Measurements from ENCODE around the gene COL5A1. TPM values are rescaled to one million over a fixed set of nuclear protein-coding genes. Genes with fewer than 3 reads are reported as not detected.
A peak's percentile ranks its signal among the peaks of the same experiment; 100 is the strongest.

COL5A1 gene
- total RNA-seq, 1 donor from 2014 or later, result 1,552 TPM

DNA sequence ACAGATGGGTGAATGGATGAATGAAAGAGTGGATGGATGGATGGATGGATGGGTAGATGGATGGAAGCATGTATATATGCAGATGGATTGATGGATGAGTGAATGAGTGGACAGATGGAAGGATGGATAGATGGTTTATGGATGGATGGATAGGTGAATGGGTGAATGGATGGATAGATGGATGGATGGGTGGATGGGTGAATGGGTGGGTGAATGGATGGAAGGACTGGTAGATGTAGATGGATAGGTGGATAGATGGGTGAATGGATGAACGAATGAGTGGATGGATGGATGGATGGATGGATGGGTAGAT is 85.1 kb downstream of the COL5A1 start:
- Mint-ChIP-seq H3K4me3 (ENCODE audit: unreplicated experiment) (no peak overlapping the region), H3K27me3 (ENCODE audit: unreplicated experiment) (no peaks in the 10 kb centered on the region), H3K27ac (ENCODE audit: unreplicated experiment) (no peak overlapping the region), H3K9me3 (ENCODE audit: unreplicated experiment) (no peaks in the 10 kb centered on the region), H3K4me1 (ENCODE audit: unreplicated experiment) (peaks cover 19% of the 10 kb centered on the region), H3K36me3 (ENCODE audit: unreplicated experiment) (peaks cover 32% of the 10 kb centered on the region)
- TF ChIP-seq, protein P1, sequence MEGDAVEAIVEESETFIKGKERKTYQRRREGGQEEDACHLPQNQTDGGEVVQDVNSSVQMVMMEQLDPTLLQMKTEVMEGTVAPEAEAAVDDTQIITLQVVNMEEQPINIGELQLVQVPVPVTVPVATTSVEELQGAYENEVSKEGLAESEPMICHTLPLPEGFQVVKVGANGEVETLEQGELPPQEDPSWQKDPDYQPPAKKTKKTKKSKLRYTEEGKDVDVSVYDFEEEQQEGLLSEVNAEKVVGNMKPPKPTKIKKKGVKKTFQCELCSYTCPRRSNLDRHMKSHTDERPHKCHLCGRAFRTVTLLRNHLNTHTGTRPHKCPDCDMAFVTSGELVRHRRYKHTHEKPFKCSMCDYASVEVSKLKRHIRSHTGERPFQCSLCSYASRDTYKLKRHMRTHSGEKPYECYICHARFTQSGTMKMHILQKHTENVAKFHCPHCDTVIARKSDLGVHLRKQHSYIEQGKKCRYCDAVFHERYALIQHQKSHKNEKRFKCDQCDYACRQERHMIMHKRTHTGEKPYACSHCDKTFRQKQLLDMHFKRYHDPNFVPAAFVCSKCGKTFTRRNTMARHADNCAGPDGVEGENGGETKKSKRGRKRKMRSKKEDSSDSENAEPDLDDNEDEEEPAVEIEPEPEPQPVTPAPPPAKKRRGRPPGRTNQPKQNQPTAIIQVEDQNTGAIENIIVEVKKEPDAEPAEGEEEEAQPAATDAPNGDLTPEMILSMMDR (IDR thresholded peaks at IDR 0.05), result no peak
- DNase-seq (ENCODE audit: extremely low spot score, unreplicated experiment), result no peak

- Mint-ChIP-seq H3K4me1 (ENCODE audit: unreplicated experiment) (peaks cover 16% of the 10 kb centered on the region), H3K27ac (ENCODE audit: unreplicated experiment) (peak overlapping the region; percentile 52), H3K27me3 (ENCODE audit: unreplicated experiment) (no peaks in the 10 kb centered on the region)
Measured at GRCh38 chr9:134728021-134728795, 86.6 kb downstream of the COL5A1 start.

DNA sequence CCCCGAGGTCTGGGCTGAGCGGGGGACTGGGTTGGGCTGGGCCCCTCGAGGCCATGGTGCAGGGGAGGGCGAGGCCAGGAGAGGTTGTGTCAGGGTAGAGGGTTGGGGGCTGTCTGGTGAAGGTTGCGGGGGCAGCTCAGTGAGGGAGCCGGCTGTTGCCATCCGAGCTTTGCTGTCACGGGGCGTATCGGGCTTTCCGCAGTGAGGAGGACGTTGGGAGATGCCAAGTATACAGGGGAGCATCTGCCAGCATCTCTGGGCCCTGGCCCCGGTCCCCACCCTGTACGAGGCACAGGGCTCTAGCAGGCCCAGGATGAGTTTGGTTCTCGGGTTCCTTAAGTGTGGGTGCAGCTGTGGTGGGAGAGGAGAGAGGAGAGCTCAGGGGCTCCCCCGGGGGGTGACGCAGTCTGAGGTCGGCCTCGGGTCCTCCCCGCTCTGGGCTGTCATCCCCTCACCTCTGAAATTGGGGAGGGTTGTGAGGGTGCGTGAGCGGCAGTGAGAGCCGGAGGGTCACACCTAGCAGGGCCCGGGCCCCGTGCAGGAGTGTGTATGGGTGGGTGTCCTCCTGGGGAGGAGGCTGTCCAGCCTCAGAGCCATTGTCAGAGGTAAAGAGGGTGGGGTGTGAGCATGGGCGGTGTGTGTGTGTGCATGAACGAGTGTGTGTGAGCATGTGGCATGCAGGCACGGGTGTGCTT is 87.3 kb downstream of the COL5A1 start:
- H3K36me3 Mint-ChIP-seq (ENCODE audit: unreplicated experiment), result peaks cover 39% of the 10 kb centered on the region
- TF ChIP-seq, protein P1 (IDR thresholded peaks at IDR 0.05), result no peak
- H3K27me3 Mint-ChIP-seq (ENCODE audit: unreplicated experiment), result no peaks in the 10 kb centered on the region
- H3K4me1 Mint-ChIP-seq (ENCODE audit: unreplicated experiment), result peaks cover 24% of the 10 kb centered on the region
- H3K9me3 Mint-ChIP-seq (ENCODE audit: unreplicated experiment), result no peaks in the 10 kb centered on the region
- H3K27ac Mint-ChIP-seq (ENCODE audit: unreplicated experiment), result no peak overlapping the region
- no peak overlapping the region for H3K4me3 Mint-ChIP-seq (ENCODE audit: unreplicated experiment)
- no peak for DNase-seq (ENCODE audit: extremely low spot score, unreplicated experiment)

More at GRCh38 chr9:134728021-134728795, 86.6 kb downstream of the COL5A1 start:
- TF ChIP-seq, protein P1 (IDR thresholded peaks at IDR 0.05), result no peak
- no peak for DNase-seq (ENCODE audit: extremely low spot score, unreplicated experiment)
- H3K9me3 Mint-ChIP-seq (ENCODE audit: unreplicated experiment), result no peaks in the 10 kb centered on the region
- no peak overlapping the region for H3K4me3 Mint-ChIP-seq (ENCODE audit: unreplicated experiment)
- peaks cover 39% of the 10 kb centered on the region for H3K36me3 Mint-ChIP-seq (ENCODE audit: unreplicated experiment)

DNA sequence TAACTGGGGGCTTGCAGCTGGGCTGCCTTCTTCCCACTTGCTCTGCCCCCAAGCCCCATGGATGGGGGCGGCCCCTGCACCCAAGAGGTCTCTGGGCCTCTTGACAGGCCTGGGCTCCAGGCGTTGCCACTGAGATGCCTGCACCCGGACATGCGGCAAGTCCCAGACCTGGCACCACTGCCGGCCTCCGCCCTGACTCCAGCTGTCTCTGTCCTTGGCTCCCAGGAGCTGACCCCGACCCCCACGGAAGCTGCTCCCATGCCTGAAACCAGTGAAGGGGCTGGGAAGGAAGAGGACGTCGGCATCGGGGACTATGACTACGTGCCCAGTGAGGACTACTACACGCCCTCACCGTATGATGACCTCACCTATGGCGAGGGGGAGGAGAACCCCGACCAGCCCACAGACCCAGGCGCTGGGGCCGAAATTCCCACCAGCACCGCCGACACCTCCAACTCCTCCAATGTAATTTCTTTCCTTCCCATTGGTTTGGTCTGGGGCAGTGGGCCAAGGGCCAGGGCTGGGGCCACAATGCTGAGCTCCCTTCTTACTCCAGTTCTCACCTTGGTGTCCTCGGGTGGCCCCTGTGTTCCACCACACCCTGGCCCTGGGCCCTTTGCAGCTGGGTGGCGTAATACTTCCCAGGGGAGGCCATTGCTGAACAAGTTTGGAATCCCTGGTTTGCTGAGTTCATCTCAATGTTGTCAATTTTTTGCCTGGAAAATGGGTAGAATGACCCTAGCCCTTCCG is 88.6 kb downstream of the COL5A1 start:
- H3K4me1 Mint-ChIP-seq (ENCODE audit: unreplicated experiment), result peaks cover 36% of the 10 kb centered on the region
- H3K4me3 Mint-ChIP-seq (ENCODE audit: unreplicated experiment), result no peak overlapping the region
- H3K27ac Mint-ChIP-seq (ENCODE audit: unreplicated experiment), result peak overlapping the region; percentile 57
- no peak for DNase-seq (ENCODE audit: extremely low spot score, unreplicated experiment)
- no peaks in the 10 kb centered on the region for H3K27me3 Mint-ChIP-seq (ENCODE audit: unreplicated experiment)
- H3K9me3 Mint-ChIP-seq (ENCODE audit: unreplicated experiment), result no peaks in the 10 kb centered on the region
- TF ChIP-seq, protein P1 (IDR thresholded peaks at IDR 0.05), result no peak
- H3K36me3 Mint-ChIP-seq (ENCODE audit: unreplicated experiment), result peaks cover 38% of the 10 kb centered on the region

Measured in osteocyte (in vitro differentiated cells).